Erythroblast (primary cell): Measurements from ENCODE around the gene XAF1.

ENCODE experiments used
- GATA1 ChIP-seq: IDR thresholded peaks from 2 replicates; pipeline ENCODE4 v1.6.1; 2011; ENCODE audit warnings: low read depth, mild to moderate bottlenecking, control low read depth, low read length, moderate library complexity
- POLR2A ChIP-seq: IDR thresholded peaks from 2 replicates; pipeline ENCODE4 v1.6.1; 2011; ENCODE audit warnings: mild to moderate bottlenecking, low read length

GRCh38 chr17:6712058-6712853, 43.6 kb upstream of the XAF1 start:
- TF ChIP-seq POLR2A (no peak), GATA1 (no peak)
